ENCODE measurements around the gene BMP3. TPM values are rescaled to one million over a fixed set of nuclear protein-coding genes. Genes with fewer than 3 reads are reported as not detected.

The BMP3 gene
- polyA plus RNA-seq, 4 donors = 0.45 to 14.1 (median 7.8) TPM; not detected in 1

DNA sequence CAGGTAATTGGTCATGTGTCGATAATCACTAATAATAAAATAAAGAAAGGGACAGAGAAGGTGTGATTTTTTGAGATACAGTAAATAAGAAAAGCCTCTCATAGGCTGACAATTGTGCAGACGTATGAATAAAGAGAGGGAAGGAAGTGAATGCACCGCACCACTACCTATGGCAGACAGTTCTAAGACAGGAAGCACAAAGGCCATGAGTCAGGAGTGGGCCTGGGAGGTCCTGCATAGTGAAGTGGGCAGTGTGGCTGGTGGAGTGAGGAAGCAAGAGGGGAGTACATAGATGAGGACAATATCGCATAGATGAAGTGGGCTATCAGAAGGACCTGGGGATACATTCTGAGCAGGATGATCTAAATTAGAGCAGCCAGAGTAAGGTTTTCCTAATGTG, 75.6 kb downstream of the BMP3 start:
- H3K4me3 ChIP-seq (ENCODE audit: low read depth in 1 of 3, low read length in 3 of 3) = no peak overlapping the region
- H3K36me3 ChIP-seq (ENCODE audit: control insufficient read depth in 3 of 3, insufficient read depth in 2 of 3, low read depth in 1 of 3, low read length in 3 of 3) = peaks cover 0 to 14% (median 0%) of the 10 kb centered on the region in 3 donors
- no peak overlapping the region for H3K27ac ChIP-seq (ENCODE audit: low read depth in 1 of 3, low read length in 2 of 3)
- DNase-seq = no peak
- no peaks in the 10 kb centered on the region for H3K4me1 ChIP-seq (ENCODE audit: control insufficient read depth in 3 of 3, insufficient read depth in 2 of 3, low read depth in 1 of 3, low read length in 2 of 3)
- H3K9me3 ChIP-seq (ENCODE audit: control insufficient read depth in 2 of 2, insufficient read depth in 1 of 2, low read depth in 1 of 2, low read length in 1 of 2) = no peaks in the 10 kb centered on the region
- FAIRE-seq = no peak
- WGBS, 3 donors = 80 to 91% (median 88%) methylated on average over 4 of the region's 4 CpGs
- no peaks in the 10 kb centered on the region for H3K27me3 ChIP-seq (ENCODE audit: control insufficient read depth in 3 of 3, insufficient read depth in 3 of 3, low read length in 3 of 3)

Other genes with a start within 250 kb of the BMP3 start
- gene PRKG2, start 184.5 kb downstream of the BMP3 start, polyA plus RNA-seq = 10 to 100 TPM in 3 of 4 donors, 1 to 10 TPM in 1; 2.1 to 82.5 (median 20.1) TPM

Data from small intestine (tissue), 7 donors.